Measurements from ENCODE around the gene WNT7B.

The WNT7B gene

GRCh38 chr22:45977003-45977411 lies at the start of gene WNT7B:
Gene WNT7B, minus strand, starts transcription at chr22:45977162. Its CDS starts 408 bp downstream, at chr22:45976754.
- no peak for DNase-seq

- no peak for DNase-seq
These were observed 49.3 kb upstream of the WNT7B start for GRCh38 chr22:46025973-46026898.

- no peak for DNase-seq
These were observed 48.4 kb upstream of the WNT7B start for GRCh38 chr22:46025225-46025972.

GRCh38 chr22:46024136-46024840 lies 47.3 kb upstream of the WNT7B start:
- DNase-seq: no peak

- DNase-seq: no peak
These were observed 46.6 kb upstream of the WNT7B start for GRCh38 chr22:46023558-46023981.

- DNase-seq: no peak
These were observed 46.0 kb upstream of the WNT7B start for GRCh38 chr22:46022881-46023512.

- no peak for DNase-seq
These were observed 44.6 kb upstream of the WNT7B start for GRCh38 chr22:46021577-46021976.

GRCh38 chr22:46019351-46019750 lies 42.4 kb upstream of the WNT7B start:
- DNase-seq: no peak

- DNase-seq: no peak
These were observed 41.9 kb upstream of the WNT7B start for GRCh38 chr22:46018859-46019258.

GRCh38 chr22:46017166-46017565 lies 40.2 kb upstream of the WNT7B start:
- DNase-seq: no peak

- no peak for DNase-seq
These were observed 36.8 kb upstream of the WNT7B start for GRCh38 chr22:46013460-46014416.

- DNase-seq: no peak
These were observed 35.9 kb upstream of the WNT7B start for GRCh38 chr22:46012881-46013281.

GRCh38 chr22:46012182-46012880 lies 35.4 kb upstream of the WNT7B start:
- no peak for DNase-seq

GRCh38 chr22:46011627-46012181 lies 34.7 kb upstream of the WNT7B start:
- no peak for DNase-seq

GRCh38 chr22:46010951-46011626 lies 34.1 kb upstream of the WNT7B start:
- no peak for DNase-seq

- DNase-seq: no peak
These were observed 33.4 kb upstream of the WNT7B start for GRCh38 chr22:46010207-46010867.

GRCh38 chr22:46009730-46010129 lies 32.8 kb upstream of the WNT7B start:
- no peak for DNase-seq

- DNase-seq: no peak
These were observed 32.1 kb upstream of the WNT7B start for GRCh38 chr22:46008836-46009596.

GRCh38 chr22:46008291-46008690 lies 31.3 kb upstream of the WNT7B start:
- no peak for DNase-seq
